Loucy (cell line): ENCODE measurements around the gene LRRN2.

ENCODE experiments used
- CTCF ChIP-seq: fragments of 200-600 bp; sonication (generic); conservative IDR thresholded peaks from 2 replicates; pipeline ENCODE4 v1.5.1; 2014; ENCODE audit warnings: mild to moderate bottlenecking, antibody characterized with exemption, low read length
- EZH2phosphoT487 ChIP-seq: fragments of 200-600 bp; IDR thresholded peaks from 2 replicates; pipeline ENCODE4 v1.6.1; 2018; ENCODE audit warnings: antibody characterized with exemption, mild to moderate bottlenecking, moderate library complexity, borderline replicate concordance

GRCh38 chr1:204568576-204569315 is 116.8 kb downstream of the LRRN2 start:
- no peak for TF ChIP-seq CTCF
- TF ChIP-seq EZH2phosphoT487: no peak
